Adrenal gland (tissue), 12 donors: Measurements from ENCODE around the gene SLC2A13. TPM values are rescaled to one million over a fixed set of nuclear protein-coding genes. Genes with fewer than 3 reads are reported as not detected.

ENCODE experiments used
- DNase-seq, 7 donors: peaks; one replicate each; pipeline ENCODE4 v3.0.0-alpha.2; 2019 to 2020
- H3K27ac ChIP-seq, 5 donors: fragments of 200-600 bp; sonication (generic) in 4 of 5; 1 replicate in 3 of 5; 2 replicates in 2 of 5; pipeline versions ENCODE4 v1.5.1 to v1.8.0; 2016 to 2020; ENCODE audit warnings: mild to moderate bottlenecking in 1 of 5
- H3K27me3 ChIP-seq: fragments of 200-600 bp; 2 replicates; pipeline ENCODE4 v1.8.0; 2021
- H3K36me3 ChIP-seq, 2 donors: fragments of 200-600 bp; replicated peaks in 1 of 2; 1 replicate in 1 of 2; 2 replicates in 1 of 2; pipeline versions ENCODE4 v1.5.1 to v1.8.0; 2018 to 2022
- H3K4me1 ChIP-seq, 2 donors: fragments of 200-600 bp; replicated peaks in 1 of 2; 1 replicate in 1 of 2; 2 replicates in 1 of 2; pipeline versions ENCODE4 v1.5.1 to v1.8.0; 2018 to 2021
- H3K4me3 ChIP-seq, 4 donors: fragments of 200-600 bp; sonication (generic) in 3 of 4; one replicate each; pipeline ENCODE4 v1.5.1; 2016 to 2018
- H3K9me3 ChIP-seq, 3 donors: fragments of 200-600 bp; sonication (generic) in 1 of 3; replicated peaks in 1 of 3; 1 replicate in 2 of 3; 2 replicates in 1 of 3; pipeline versions ENCODE4 v1.5.1 to v1.8.0; 2016 to 2021
- POLR2A ChIP-seq, 2 donors: fragments of 450-650 bp; IDR thresholded peaks; one replicate each; pipeline ENCODE4 v1.6.1; 2017; ENCODE audit warnings: antibody characterized with exemption in 2 of 2, mild to moderate bottlenecking in 2 of 2, moderate library complexity in 1 of 2
- WGBS, 4 donors: extraction: QIAGEN DNeasy Blood & Tissue Kit in 2 of 4; methylation state at CpG; one replicate each; pipeline versions ENCODE4 v1.1.5 to v1.1.7; 2013 to 2017; 5-methylcytosine and 5-hydroxymethylcytosine counted together
- intact Hi-C, 2 donors: fragments of 100-400 bp; cut with DNase I; formaldehyde crosslinking; loops; one replicate each; pipeline versions ENCODE4 v1.14.1 to v1.15.0; 2022 to 2023
- polyA plus RNA-seq, 3 donors: library from polyadenylated mRNA; stranded (reverse); fragments of 200-250 nt in 2 of 3; fragments of 350-450 nt in 1 of 3; fragmentation: Illumina TruSeq in 1 of 3; extraction: RNeasy Lipid Tissue Mini Kit (QIAGEN cat#74804) in 1 of 3; gene quantifications; one replicate each; pipeline ENCODE4 v1.2.3, GENCODE V29; 2013 to 2014
- total RNA-seq, 9 donors: library from RNA; depleted of rRNA in 4 of 9; stranded (reverse); fragments of >200 nt in 4 of 9; fragments of 120-200 nt in 1 of 9; fragmentation: NEBNext Ultra II Directional in 1 of 9; extraction: Animal tissue kit (Norgen Biotek cat#: 25700) in 1 of 9; gene quantifications; one replicate each; pipeline versions ENCODE4 v1.1.0 to v1.2.4, GENCODE V29; 2013 to 2023
- TF ChIP-seq, protein P1 (sequence below), 6 experiments: fragments of 450-650 bp in 4 of 6; fragments of 200-600 bp in 2 of 6; sonication (generic) in 1 of 6; IDR thresholded peaks; 1 replicate in 5 of 6; 2 replicates in 1 of 6; pipeline versions ENCODE4 v1.5.1 to v1.8.0; 2016 to 2021; ENCODE audit warnings: antibody characterized with exemption in 6 of 6, mild to moderate bottlenecking in 2 of 6, moderate library complexity in 1 of 6
- donor health status: healthy with polysubstance abuse.
- donor health status: Bipolar disorder and iron deficiency.
- donor health status: DM: yes; HTN: yes; CAD: no.
- donor health status: DM: no; HTN: no; CAD: no.
- donor health status: DM: no; HTN: no; CAD: no.
- donor health status: DM: yes; HTN: yes; CAD: no.

SLC2A13 gene
- total and polyA plus RNA-seq, 12 donors = 3.5 to 49.1 (median 27.0) TPM

DNA sequence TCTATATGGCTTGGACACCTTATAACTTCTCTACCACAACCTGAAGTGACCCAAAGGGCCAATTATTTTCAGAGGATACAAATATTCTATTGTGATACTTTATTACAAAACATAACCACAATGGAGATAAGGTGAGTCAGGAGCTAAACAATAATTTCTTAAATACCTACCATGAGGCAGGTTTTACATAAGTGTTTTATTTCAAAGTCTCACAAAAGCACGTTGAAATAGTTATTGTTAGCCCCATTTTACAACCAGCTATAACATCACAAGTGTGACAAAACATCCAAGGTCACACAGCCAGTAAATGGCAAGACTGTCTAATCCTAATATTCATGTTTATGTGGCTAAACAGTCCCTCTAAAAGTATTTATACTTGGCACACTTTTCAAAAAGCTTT lies 40.2 kb downstream of the SLC2A13 start:
- H3K27ac ChIP-seq = no peak overlapping the region
- H3K4me1 ChIP-seq = peaks cover 7 to 10% of the 10 kb centered on the region in 2 donors
- no peak for DNase-seq

DNA sequence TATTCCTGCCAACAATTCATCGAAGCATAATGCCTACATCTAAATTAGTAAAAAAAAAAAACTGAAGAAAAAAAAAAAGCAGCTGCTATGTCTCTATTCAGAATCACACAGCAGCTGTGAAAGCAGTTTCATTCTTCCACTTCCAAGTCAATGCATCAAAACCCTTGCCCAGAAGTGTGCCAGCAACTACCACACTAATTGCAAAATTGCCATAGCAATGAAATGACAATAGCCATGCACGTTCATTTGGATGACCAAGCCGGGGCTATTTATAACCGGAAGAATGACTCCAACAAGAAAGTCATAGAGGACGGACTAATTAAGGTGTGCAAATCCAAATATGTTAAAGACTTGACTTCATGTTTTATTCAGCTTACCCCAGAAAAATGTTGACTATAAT lies 42.5 kb downstream of the SLC2A13 start:
- no peak overlapping the region for H3K27ac ChIP-seq
- no peaks in the 10 kb centered on the region for H3K36me3 ChIP-seq
- intact Hi-C loops = no loop called here
- H3K9me3 ChIP-seq = no peaks in the 10 kb centered on the region
- H3K4me1 ChIP-seq = peaks cover 7 to 10% of the 10 kb centered on the region in 2 donors
- H3K4me3 ChIP-seq = no peak overlapping the region
- no peaks in the 10 kb centered on the region for H3K27me3 ChIP-seq
- 41 to 50% (median 44%) methylated on average over 5 of the region's 5 CpGs for WGBS, 4 donors
- TF ChIP-seq, protein P1, sequence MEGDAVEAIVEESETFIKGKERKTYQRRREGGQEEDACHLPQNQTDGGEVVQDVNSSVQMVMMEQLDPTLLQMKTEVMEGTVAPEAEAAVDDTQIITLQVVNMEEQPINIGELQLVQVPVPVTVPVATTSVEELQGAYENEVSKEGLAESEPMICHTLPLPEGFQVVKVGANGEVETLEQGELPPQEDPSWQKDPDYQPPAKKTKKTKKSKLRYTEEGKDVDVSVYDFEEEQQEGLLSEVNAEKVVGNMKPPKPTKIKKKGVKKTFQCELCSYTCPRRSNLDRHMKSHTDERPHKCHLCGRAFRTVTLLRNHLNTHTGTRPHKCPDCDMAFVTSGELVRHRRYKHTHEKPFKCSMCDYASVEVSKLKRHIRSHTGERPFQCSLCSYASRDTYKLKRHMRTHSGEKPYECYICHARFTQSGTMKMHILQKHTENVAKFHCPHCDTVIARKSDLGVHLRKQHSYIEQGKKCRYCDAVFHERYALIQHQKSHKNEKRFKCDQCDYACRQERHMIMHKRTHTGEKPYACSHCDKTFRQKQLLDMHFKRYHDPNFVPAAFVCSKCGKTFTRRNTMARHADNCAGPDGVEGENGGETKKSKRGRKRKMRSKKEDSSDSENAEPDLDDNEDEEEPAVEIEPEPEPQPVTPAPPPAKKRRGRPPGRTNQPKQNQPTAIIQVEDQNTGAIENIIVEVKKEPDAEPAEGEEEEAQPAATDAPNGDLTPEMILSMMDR (IDR thresholded peaks at IDR 0.05) = no peak
- TF ChIP-seq POLR2A (IDR thresholded peaks at IDR 0.05) = no peak
- DNase-seq = peak in 6 of 7 donors; percentile 23 to 61 (median 41)

More for the DNA sequence above, 40.2 kb downstream of the SLC2A13 start:
- Histone ChIP-seq H3K4me3 (no peak overlapping the region), H3K36me3 (no peaks in the 10 kb centered on the region), H3K27me3 (no peaks in the 10 kb centered on the region), H3K9me3 (no peaks in the 10 kb centered on the region)
- TF ChIP-seq POLR2A (IDR thresholded peaks at IDR 0.05) = no peak
- TF ChIP-seq, protein P1 (IDR thresholded peaks at IDR 0.05) = no peak
- WGBS, 4 donors = 18 to 38% (median 22%) methylated on average over 1 of the region's 1 CpG
- intact Hi-C loops = no loop called here

DNA sequence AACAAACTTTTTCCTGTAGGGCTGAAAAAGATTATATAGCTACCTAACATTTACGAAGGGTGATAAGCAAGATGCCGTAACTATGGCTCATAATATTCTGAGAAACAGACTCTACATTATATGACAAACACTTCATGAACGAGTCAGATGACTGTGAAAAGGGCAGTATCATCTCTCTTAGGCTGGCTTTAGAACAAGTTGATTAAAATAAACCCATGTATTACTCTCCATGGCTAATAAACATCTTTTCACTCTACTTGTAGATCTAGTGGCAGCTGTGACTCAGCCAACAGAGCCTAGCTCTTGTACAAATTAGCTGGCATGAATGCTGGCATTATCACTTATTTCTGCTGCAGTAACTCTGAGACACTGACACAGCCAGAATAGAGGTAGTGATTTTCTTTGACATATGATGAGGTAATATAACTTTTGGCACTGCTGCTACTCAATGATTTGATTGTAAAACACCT lies 47.1 kb downstream of the SLC2A13 start:
- H3K27ac ChIP-seq = peak overlapping the region in 2 of 5 donors; percentile 31 to 38
- H3K27me3 ChIP-seq = no peaks in the 10 kb centered on the region
- peak in 2 of 7 donors; percentile 5 to 29 for DNase-seq
- H3K36me3 ChIP-seq = no peaks in the 10 kb centered on the region
- intact Hi-C loops = loop anchor here in 1 of 2 donors (10.0 kb wide), 1 partner anchor 46 kb away; the partner anchor contains the start of gene SLC2A13
- peaks cover 10 to 35% of the 10 kb centered on the region in 2 donors for H3K4me1 ChIP-seq
- TF ChIP-seq POLR2A (IDR thresholded peaks at IDR 0.05) = no peak
- TF ChIP-seq, protein P1 (IDR thresholded peaks at IDR 0.05) = no peak
- 59 to 73% (median 67%) methylated on average over 3 of the region's 3 CpGs for WGBS, 4 donors
- no peaks in the 10 kb centered on the region for H3K9me3 ChIP-seq
- H3K4me3 ChIP-seq = peak overlapping the region in 1 of 4 donors; percentile 7

DNA sequence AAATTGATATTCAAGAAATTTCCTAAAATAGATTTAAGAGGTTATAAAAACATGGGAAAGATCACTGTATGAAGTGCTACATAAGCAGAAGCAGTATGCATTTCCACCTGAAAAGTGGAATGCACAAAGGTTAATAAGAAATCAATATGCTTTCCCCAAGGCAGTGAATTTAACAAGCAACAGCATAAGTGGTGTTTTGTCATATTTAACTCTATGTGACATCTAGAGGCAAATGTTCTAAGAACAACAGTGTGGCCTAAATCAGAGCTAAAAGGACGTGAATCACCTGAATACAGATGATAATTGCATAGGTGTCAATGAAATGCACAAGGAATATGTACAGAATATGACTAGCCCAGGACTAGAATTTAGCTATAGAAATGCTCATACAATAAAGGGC lies 49.5 kb downstream of the SLC2A13 start:
- intact Hi-C loops = loop anchor here in 1 of 2 donors (10.0 kb wide), 1 partner anchor 48 kb away; the partner anchor contains the start of gene SLC2A13
- 48 to 69% (median 57%) methylated on average over 1 of the region's 1 CpG for WGBS, 4 donors
- peaks cover 3 to 26% of the 10 kb centered on the region in 2 donors for H3K4me1 ChIP-seq
- H3K27ac ChIP-seq = peak overlapping the region in 3 of 5 donors; percentile 6 to 27 (median 10)
- no peaks in the 10 kb centered on the region for H3K27me3 ChIP-seq
- no peak for TF ChIP-seq POLR2A (IDR thresholded peaks at IDR 0.05)
- TF ChIP-seq, protein P1 (IDR thresholded peaks at IDR 0.05) = no peak
- no peaks in the 10 kb centered on the region for H3K9me3 ChIP-seq
- H3K4me3 ChIP-seq = peak overlapping the region in 1 of 4 donors; percentile 21
- H3K36me3 ChIP-seq = no peaks in the 10 kb centered on the region
- no peak for DNase-seq
